T-helper 2 cell treated with Interferon-gamma antibody and Interleukin-4, amounts not matched to agents 100 ng/mL and 5 ng/mL, for 36 hours (primary cell): ENCODE measurements around the gene KIAA0753. TPM values are rescaled to one million over a fixed set of nuclear protein-coding genes. Genes with fewer than 3 reads are reported as not detected.

ENCODE experiments used
- total RNA-seq: library from RNA; stranded (reverse); gene quantifications from 2 replicates; pipeline ENCODE4 v1.2.3, GENCODE V29; 2022

KIAA0753 gene
- total RNA-seq, 1 donor from 2014 or later: 16.5 TPM

Other genes with a start within 250 kb of the KIAA0753 start
- gene AIPL1, start 205.6 kb downstream of the KIAA0753 start, total RNA-seq: not detected in 2 replicates
- gene PIMREG, start 196.3 kb downstream of the KIAA0753 start, total RNA-seq: 20.5 and 24.9 TPM in 2 replicates
- gene PITPNM3, start 84.2 kb downstream of the KIAA0753 start, total RNA-seq: 0.50 and 0.77 TPM in 2 replicates
- 76.9 and 82.4 TPM in 2 replicates for gene TXNDC17, start 349 bp upstream of the KIAA0753 start, total RNA-seq
- 16.8 and 19.1 TPM in 2 replicates for gene MED31, start 10.9 kb upstream of the KIAA0753 start, total RNA-seq
- gene C17orf100, start 11.1 kb upstream of the KIAA0753 start, total RNA-seq: 1.6 and 1.7 TPM in 2 replicates
- gene SLC13A5, start 72.7 kb upstream of the KIAA0753 start, total RNA-seq: not detected in 2 replicates
- gene XAF1, start 115.3 kb upstream of the KIAA0753 start, total RNA-seq: 199 and 213 TPM in 2 replicates
- 1.6 TPM in 2 replicates for gene FBXO39, start 135.5 kb upstream of the KIAA0753 start, total RNA-seq
- not detected in 2 replicates for gene TEKT1, start 191.0 kb upstream of the KIAA0753 start, total RNA-seq